K562 (cell line): ENCODE measurements around the gene CAAP1. TPM values are rescaled to one million over a fixed set of nuclear protein-coding genes. Genes with fewer than 3 reads are reported as not detected.

Experiments
- ATAC-seq: fragments of 200-7000 bp; cut with Tn5 transposase; 3 replicates; pipeline ENCODE4 v1.9.1; 2020; ENCODE audit warnings: moderate library complexity
- BruUV-seq: library from RNA; stranded (reverse); fragments of 400-500 nt; replicated peaks from 2 replicates; lab custom pipeline; 2021; lab: Mats Ljungman, UMichigan
- CTCF ChIA-PET: fragments of 300-600 bp; formaldehyde crosslinking; extraction: SDS; loops from one replicate; lab custom pipeline; 2021; ENCODE audit warnings: low intra/inter-chr PET ratio; lab: Yijun Ruan, JAX
- POLR2A ChIA-PET: fragments of 300-600, 350-650 bp; sonication (Branson Sonifier 250); formaldehyde crosslinking; extraction: SDS; loops from one replicate; lab custom pipeline; 2021; ENCODE audit warnings: antibody characterized with exemption, inconsistent platforms; lab: Yijun Ruan, JAX
- DNase-seq, 4 experiments: peaks; one replicate each; pipeline versions ENCODE4 v3.0.0 to v3.0.0-alpha.2; 2011 to 2018; ENCODE audit warnings: low spot score in 3 of 4, mixed read lengths in 3 of 4; ENCODE audit errors: extremely low read depth in 1 of 4
- FAIRE-seq: peaks from 2 replicates; lab custom pipeline; 2011; peaks lifted over from hg19 to GRCh38; lab: Jason Lieb, UNC
- H2AFZ ChIP-seq: 2 replicates; pipeline ENCODE4 v1.6.0; 2011; ENCODE audit warnings: low read depth, low read length, control low read depth, inconsistent platforms
- H3K27ac ChIP-seq: fragments of 200-600 bp; 3 replicates; pipeline ENCODE4 v1.8.0; 2011; ENCODE audit warnings: low read depth, mild to moderate bottlenecking, control low read depth, inconsistent platforms, low read length, moderate library complexity, mixed read lengths; ENCODE audit errors: extremely low read depth
- H3K27me3 ChIP-seq, 2 experiments: fragments of 300-600 bp in 1 of 2; 2 replicates in 1 of 2; 3 replicates in 1 of 2; pipeline versions ENCODE4 v1.6.0 to v1.8.0; 2011; ENCODE audit warnings: inconsistent platforms in 2 of 2, low read length in 2 of 2, mild to moderate bottlenecking in 1 of 2, mixed read lengths in 1 of 2, moderate library complexity in 1 of 2; ENCODE audit not compliant: control insufficient read depth in 2 of 2, insufficient read depth in 2 of 2
- H3K36me3 ChIP-seq: fragments of 300-600 bp; 3 replicates; pipeline ENCODE4 v1.8.0; 2011; ENCODE audit warnings: mild to moderate bottlenecking, low read length, inconsistent platforms; ENCODE audit not compliant: control insufficient read depth, insufficient read depth
- H3K4me1 ChIP-seq, 2 experiments: fragments of 200-600 bp in 1 of 2; replicated peaks in 1 of 2; 2 replicates in 1 of 2; 3 replicates in 1 of 2; pipeline versions ENCODE4 v1.5.1 to v1.8.0; 2011; ENCODE audit warnings: inconsistent platforms in 2 of 2, low read length in 2 of 2, mild to moderate bottlenecking in 1 of 2, mixed read lengths in 1 of 2, moderate library complexity in 1 of 2; ENCODE audit not compliant: control insufficient read depth in 2 of 2, insufficient read depth in 2 of 2
- H3K4me2 ChIP-seq: 2 replicates; pipeline ENCODE4 v1.6.1; 2011; ENCODE audit warnings: low read length, control low read depth, inconsistent platforms, mixed read lengths; ENCODE audit not compliant: insufficient read depth
- H3K4me3 ChIP-seq: fragments of 200-600 bp; sonication (generic), shearing (Covaris generic); 2 replicates; pipeline ENCODE4 v1.5.1; 2016; ENCODE audit warnings: control low read depth, inconsistent platforms
- H3K79me2 ChIP-seq: fragments of 200-600 bp; 3 replicates; pipeline ENCODE4 v1.8.0; 2011; ENCODE audit warnings: low read length, inconsistent platforms; ENCODE audit not compliant: control insufficient read depth, insufficient read depth
- H3K9ac ChIP-seq, 2 experiments: 2 replicates each; pipeline versions ENCODE4 v1.6.0 to v1.6.1; 2011; ENCODE audit warnings: low read depth in 2 of 2, low read length in 2 of 2, control low read depth in 1 of 2, inconsistent platforms in 1 of 2, mild to moderate bottlenecking in 1 of 2, mixed read lengths in 1 of 2; ENCODE audit not compliant: insufficient read depth in 1 of 2
- H3K9me1 ChIP-seq: one replicate; pipeline ENCODE4 v1.6.0; 2011; ENCODE audit warnings: inconsistent platforms, mild to moderate bottlenecking, low read length, moderate library complexity; ENCODE audit not compliant: control insufficient read depth, insufficient read depth
- H3K9me3 ChIP-seq: replicated peaks from 2 replicates; pipeline ENCODE4 v1.5.1; 2011; ENCODE audit warnings: low read depth, low read length, inconsistent platforms; ENCODE audit not compliant: control insufficient read depth, insufficient read depth
- H4K20me1 ChIP-seq: replicated peaks from 2 replicates; pipeline ENCODE4 v1.6.1; 2011; ENCODE audit warnings: low read length, inconsistent platforms, mixed read lengths; ENCODE audit not compliant: control insufficient read depth, insufficient read depth
- CCAR2 ChIP-seq: fragments of 200-400 bp; formaldehyde crosslinking; IDR thresholded peaks from 2 replicates; pipeline ENCODE4 v1.6.1; 2017; ENCODE audit warnings: mild to moderate bottlenecking, low read depth, low read length
- OTX1 ChIP-seq: fragments of 450-650 bp; formaldehyde crosslinking; IDR thresholded peaks from 2 replicates; pipeline ENCODE4 v1.4.0; 2022; ENCODE audit warnings: mild to moderate bottlenecking
- PTRF ChIP-seq: fragments of 450-650 bp; IDR thresholded peaks from 2 replicates; pipeline ENCODE4 v1.6.1; 2016; ENCODE audit warnings: mild to moderate bottlenecking, missing genetic modification characterization, missing compliant biosample characterization
- TGIF2 ChIP-seq: sonication (generic); formaldehyde crosslinking; IDR thresholded peaks from 2 replicates; pipeline ENCODE4 v1.8.1; 2022; ENCODE audit warnings: mild to moderate bottlenecking, missing genetic modification reagents, moderate library complexity
- ZKSCAN3 ChIP-seq: fragments of 250-450 bp; sonication (Bioruptor Pico); IDR thresholded peaks from 2 replicates; pipeline ENCODE4 v1.4.0; 2020
- ZNF197 ChIP-seq: fragments of 200-800 bp; sonication (Bioruptor generic); IDR thresholded peaks from 2 replicates; pipeline ENCODE4 v1.6.1; 2016; ENCODE audit warnings: low read depth, missing genetic modification characterization, missing compliant biosample characterization
- ZNF239 ChIP-seq: fragments of 250-450 bp; sonication (Bioruptor Pico); IDR thresholded peaks from 2 replicates; pipeline ENCODE4 v1.4.0; 2020; ENCODE audit warnings: mild to moderate bottlenecking
- WGBS: fragments of 100-300 bp; shearing (Covaris generic); methylation state at CpG from one replicate; pipeline ENCODE4 v1.1.6; 2016; ENCODE audit warnings: low coverage, mixed read lengths; ENCODE audit not compliant: insufficient coverage; ENCODE audit errors: missing lambda C conversion rate; 5-methylcytosine and 5-hydroxymethylcytosine counted together
- in situ Hi-C: fragments of 300-500 bp; cut with MboI; formaldehyde crosslinking; loops from 4 replicates; pipeline ENCODE4 v1.15.0; 2018; ENCODE audit warnings: inconsistent platforms, mixed read lengths
- intact Hi-C: fragments of 100-400 bp; cut with micrococcal nuclease; formaldehyde crosslinking; loops from 2 replicates; pipeline ENCODE4 v1.14.2; 2022
- polyA plus RNA-seq, 8 experiments: library from polyadenylated mRNA; depleted of rRNA in 4 of 8; stranded (reverse) in 5 of 8; unstranded in 3 of 8; fragments of >200 nt; fragmentation: Nextera tagmentation in 2 of 8; fragmentation: Illumina TruSeq in 1 of 8; extraction: Ambion mirVana in 2 of 8; extraction: Trizol in 1 of 8; gene quantifications; 2 replicates each; pipeline versions ENCODE4 v1.2.1 to v1.2.3, GENCODE V29; 2011 to 2014; ENCODE audit warnings: inconsistent platforms in 1 of 8, missing spikeins in 1 of 8
- total RNA-seq, 7 experiments: library from RNA; depleted of rRNA in 6 of 7; stranded (reverse); fragments of >200 nt in 6 of 7; fragmentation: Illumina TruSeq in 2 of 7; extraction: Trizol in 2 of 7; gene quantifications; 2 replicates each; pipeline versions ENCODE4 v1.2.1 to v1.2.3, GENCODE V29; 2011 to 2021; ENCODE audit warnings: low replicate concordance in 1 of 7
- TF ChIP-seq, protein P1 (sequence below): sonication (generic); IDR thresholded peaks from 2 replicates; pipeline ENCODE4 v1.6.1; 2016
- TF ChIP-seq, protein P2 (sequence below): fragments of 250-450 bp; sonication (Bioruptor Pico); IDR thresholded peaks from 2 replicates; pipeline ENCODE4 v1.4.0; 2020
- TF ChIP-seq, protein P3 (sequence below): fragments of 250-450 bp; sonication (Bioruptor Pico); IDR thresholded peaks from 2 replicates; pipeline ENCODE4 v1.8.0; 2022; ENCODE audit warnings: moderate library complexity, mild to moderate bottlenecking, inconsistent platforms
- TF ChIP-seq, protein P4 (sequence below): fragments of 450-650 bp; IDR thresholded peaks from 2 replicates; pipeline ENCODE4 v1.6.1; 2017; ENCODE audit warnings: antibody characterized with exemption, mild to moderate bottlenecking

The CAAP1 gene
- total and polyA plus RNA-seq, 9 of the 15 experiments (the other 6 are each of a cell fraction or from before 2014, with no cell fraction given): 8.9 to 17.4 (median 15.3) TPM

DNA sequence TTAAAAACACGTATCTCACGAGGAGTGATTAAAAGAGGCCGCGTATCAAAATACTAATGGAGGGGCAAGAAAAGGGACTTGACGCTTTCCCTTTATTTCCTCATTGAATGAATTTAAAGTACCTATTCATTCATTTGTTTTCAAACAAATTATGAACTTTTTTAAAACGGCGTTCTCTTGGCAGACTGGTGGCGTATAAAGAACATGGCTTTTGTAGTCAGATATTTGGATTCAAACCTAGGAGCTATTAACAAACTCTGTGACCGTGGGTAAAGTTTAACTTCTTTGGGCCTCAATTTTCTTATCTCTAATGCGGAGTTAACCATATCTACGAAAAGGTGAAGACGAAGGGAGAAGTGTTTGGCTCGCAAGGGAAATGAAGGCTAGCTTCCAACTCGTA, 876 bp downstream of the CAAP1 start:
- no peak for ATAC-seq
- ChIA-PET POLR2A (interaction anchor here (0.5 to 0.9 kb wide), 2 partner anchors 12 to 64 kb away, joined by 3 read pairs; partner anchors contain the start of gene IFT74), CTCF (no interaction called here)
- Histone ChIP-seq H3K27ac (peak overlapping the region; percentile 92), H3K27me3 (no peaks in the 10 kb centered on the region), H3K36me3 (peaks cover 4% of the 10 kb centered on the region; the same call in 1 of the 3 replicates), H3K4me2 (peak overlapping the region; percentile 76; the same call in 1 of the 2 replicates), H3K9me3 (no peaks in the 10 kb centered on the region), H4K20me1 (no peaks in the 10 kb centered on the region), H3K79me2 (peaks cover 58% of the 10 kb centered on the region), H2AFZ (no peak overlapping the region), H3K9me1 (no peaks in the 10 kb centered on the region), H3K4me3 (peak overlapping the region; percentile 83), H3K9ac (peak overlapping the region in 1 of 2 experiments; percentile 86), H3K4me1 (no peaks in the 10 kb centered on the region; a peak in 1 of 5 replicates)
- intact Hi-C loops: loop anchor here (10.0 kb wide), 1 partner anchor 63 kb away; the partner anchor contains the start of gene IFT74
- no peak for FAIRE-seq
- BruUV-seq: TSS peak; percentile 54
- WGBS: 0% methylated on average over 8 of the region's 14 CpGs
- in situ Hi-C loops: no loop called here
- no peak for DNase-seq
- TF ChIP-seq ZKSCAN3 (CRISPR knock-in tag) (no peak), ZNF239 (CRISPR knock-in tag) (no peak), CCAR2 (no peak), ZNF197 (CRISPR knock-in tag) (no peak), PTRF (tag) (no peak), OTX1 (no peak), TGIF2 (CRISPR knock-in tag) (no peak)
- TF ChIP-seq, protein P1, sequence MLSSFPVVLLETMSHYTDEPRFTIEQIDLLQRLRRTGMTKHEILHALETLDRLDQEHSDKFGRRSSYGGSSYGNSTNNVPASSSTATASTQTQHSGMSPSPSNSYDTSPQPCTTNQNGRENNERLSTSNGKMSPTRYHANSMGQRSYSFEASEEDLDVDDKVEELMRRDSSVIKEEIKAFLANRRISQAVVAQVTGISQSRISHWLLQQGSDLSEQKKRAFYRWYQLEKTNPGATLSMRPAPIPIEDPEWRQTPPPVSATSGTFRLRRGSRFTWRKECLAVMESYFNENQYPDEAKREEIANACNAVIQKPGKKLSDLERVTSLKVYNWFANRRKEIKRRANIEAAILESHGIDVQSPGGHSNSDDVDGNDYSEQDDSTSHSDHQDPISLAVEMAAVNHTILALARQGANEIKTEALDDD: no peak
- TF ChIP-seq, protein P2, sequence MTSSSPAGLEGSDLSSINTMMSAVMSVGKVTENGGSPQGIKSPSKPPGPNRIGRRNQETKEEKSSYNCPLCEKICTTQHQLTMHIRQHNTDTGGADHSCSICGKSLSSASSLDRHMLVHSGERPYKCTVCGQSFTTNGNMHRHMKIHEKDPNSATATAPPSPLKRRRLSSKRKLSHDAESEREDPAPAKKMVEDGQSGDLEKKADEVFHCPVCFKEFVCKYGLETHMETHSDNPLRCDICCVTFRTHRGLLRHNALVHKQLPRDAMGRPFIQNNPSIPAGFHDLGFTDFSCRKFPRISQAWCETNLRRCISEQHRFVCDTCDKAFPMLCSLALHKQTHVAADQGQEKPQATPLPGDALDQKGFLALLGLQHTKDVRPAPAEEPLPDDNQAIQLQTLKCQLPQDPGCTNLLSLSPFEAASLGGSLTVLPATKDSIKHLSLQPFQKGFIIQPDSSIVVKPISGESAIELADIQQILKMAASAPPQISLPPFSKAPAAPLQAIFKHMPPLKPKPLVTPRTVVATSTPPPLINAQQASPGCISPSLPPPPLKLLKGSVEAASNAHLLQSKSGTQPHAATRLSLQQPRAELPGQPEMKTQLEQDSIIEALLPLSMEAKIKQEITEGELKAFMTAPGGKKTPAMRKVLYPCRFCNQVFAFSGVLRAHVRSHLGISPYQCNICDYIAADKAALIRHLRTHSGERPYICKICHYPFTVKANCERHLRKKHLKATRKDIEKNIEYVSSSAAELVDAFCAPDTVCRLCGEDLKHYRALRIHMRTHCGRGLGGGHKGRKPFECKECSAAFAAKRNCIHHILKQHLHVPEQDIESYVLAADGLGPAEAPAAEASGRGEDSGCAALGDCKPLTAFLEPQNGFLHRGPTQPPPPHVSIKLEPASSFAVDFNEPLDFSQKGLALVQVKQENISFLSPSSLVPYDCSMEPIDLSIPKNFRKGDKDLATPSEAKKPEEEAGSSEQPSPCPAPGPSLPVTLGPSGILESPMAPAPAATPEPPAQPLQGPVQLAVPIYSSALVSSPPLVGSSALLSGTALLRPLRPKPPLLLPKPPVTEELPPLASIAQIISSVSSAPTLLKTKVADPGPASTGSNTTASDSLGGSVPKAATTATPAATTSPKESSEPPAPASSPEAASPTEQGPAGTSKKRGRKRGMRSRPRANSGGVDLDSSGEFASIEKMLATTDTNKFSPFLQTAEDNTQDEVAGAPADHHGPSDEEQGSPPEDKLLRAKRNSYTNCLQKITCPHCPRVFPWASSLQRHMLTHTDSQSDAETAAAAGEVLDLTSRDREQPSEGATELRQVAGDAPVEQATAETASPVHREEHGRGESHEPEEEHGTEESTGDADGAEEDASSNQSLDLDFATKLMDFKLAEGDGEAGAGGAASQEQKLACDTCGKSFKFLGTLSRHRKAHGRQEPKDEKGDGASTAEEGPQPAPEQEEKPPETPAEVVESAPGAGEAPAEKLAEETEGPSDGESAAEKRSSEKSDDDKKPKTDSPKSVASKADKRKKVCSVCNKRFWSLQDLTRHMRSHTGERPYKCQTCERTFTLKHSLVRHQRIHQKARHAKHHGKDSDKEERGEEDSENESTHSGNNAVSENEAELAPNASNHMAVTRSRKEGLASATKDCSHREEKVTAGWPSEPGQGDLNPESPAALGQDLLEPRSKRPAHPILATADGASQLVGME (CRISPR knock-in tag): no peak
- TF ChIP-seq, protein P3, sequence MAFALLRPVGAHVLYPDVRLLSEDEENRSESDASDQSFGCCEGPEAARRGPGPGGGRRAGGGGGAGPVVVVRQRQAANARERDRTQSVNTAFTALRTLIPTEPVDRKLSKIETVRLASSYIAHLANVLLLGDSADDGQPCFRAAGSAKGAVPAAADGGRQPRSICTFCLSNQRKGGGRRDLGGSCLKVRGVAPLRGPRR (CRISPR knock-in tag): no peak
- TF ChIP-seq, protein P4, sequence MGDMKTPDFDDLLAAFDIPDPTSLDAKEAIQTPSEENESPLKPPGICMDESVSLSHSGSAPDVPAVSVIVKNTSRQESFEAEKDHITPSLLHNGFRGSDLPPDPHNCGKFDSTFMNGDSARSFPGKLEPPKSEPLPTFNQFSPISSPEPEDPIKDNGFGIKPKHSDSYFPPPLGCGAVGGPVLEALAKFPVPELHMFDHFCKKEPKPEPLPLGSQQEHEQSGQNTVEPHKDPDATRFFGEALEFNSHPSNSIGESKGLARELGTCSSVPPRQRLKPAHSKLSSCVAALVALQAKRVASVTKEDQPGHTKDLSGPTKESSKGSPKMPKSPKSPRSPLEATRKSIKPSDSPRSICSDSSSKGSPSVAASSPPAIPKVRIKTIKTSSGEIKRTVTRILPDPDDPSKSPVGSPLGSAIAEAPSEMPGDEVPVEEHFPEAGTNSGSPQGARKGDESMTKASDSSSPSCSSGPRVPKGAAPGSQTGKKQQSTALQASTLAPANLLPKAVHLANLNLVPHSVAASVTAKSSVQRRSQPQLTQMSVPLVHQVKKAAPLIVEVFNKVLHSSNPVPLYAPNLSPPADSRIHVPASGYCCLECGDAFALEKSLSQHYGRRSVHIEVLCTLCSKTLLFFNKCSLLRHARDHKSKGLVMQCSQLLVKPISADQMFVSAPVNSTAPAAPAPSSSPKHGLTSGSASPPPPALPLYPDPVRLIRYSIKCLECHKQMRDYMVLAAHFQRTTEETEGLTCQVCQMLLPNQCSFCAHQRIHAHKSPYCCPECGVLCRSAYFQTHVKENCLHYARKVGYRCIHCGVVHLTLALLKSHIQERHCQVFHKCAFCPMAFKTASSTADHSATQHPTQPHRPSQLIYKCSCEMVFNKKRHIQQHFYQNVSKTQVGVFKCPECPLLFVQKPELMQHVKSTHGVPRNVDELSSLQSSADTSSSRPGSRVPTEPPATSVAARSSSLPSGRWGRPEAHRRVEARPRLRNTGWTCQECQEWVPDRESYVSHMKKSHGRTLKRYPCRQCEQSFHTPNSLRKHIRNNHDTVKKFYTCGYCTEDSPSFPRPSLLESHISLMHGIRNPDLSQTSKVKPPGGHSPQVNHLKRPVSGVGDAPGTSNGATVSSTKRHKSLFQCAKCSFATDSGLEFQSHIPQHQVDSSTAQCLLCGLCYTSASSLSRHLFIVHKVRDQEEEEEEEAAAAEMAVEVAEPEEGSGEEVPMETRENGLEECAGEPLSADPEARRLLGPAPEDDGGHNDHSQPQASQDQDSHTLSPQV: no peak
